ENCODE data around the gene RAB3GAP1. TPM values are rescaled to one million over a fixed set of nuclear protein-coding genes. Genes with fewer than 3 reads are reported as not detected.
"Not testable (repeated sequence)": the region's sequence is repeated elsewhere in the genome, so short reads cannot be mapped to it uniquely, and the experiment has no call there.

The RAB3GAP1 gene
- total RNA-seq, 2 experiments from 2014 or later, result 40.2 to 63.6 TPM

GRCh38 chr2:135097532-135098231 is 45.6 kb downstream of the RAB3GAP1 start:
- no TSS peak for BruUV-seq (replicated peaks)

GRCh38 chr2:135099802-135100483 is 47.9 kb downstream of the RAB3GAP1 start:
- BruUV-seq (replicated peaks), result no TSS peak
- H3K9me2 ChIP-seq (ENCODE audit: insufficient read depth, low read length), result no peaks in the 10 kb centered on the region
- no peaks in the 10 kb centered on the region for H4K20me1 ChIP-seq (ENCODE audit: insufficient read depth, low read length)
- CTCF ChIA-PET (ENCODE audit: unreplicated experiment), result no interaction called here
- TF ChIP-seq CTCF (conservative IDR thresholded peaks at IDR 0.05; ENCODE audit: low read length) (no peak), EZH2phosphoT487 (IDR thresholded peaks at IDR 0.05; ENCODE audit: borderline replicate concordance, low read depth, low read length) (no peak)
- intact Hi-C loops (cut with micrococcal nuclease; ENCODE audit: unreplicated experiment), result no loop called here
- no peaks in the 10 kb centered on the region for H3K4me1 ChIP-seq (ENCODE audit: insufficient read depth, low read length, poor library complexity, severe bottlenecking)
- no peak overlapping the region for H3K27ac ChIP-seq (ENCODE audit: low read depth, low read length, poor library complexity, severe bottlenecking)
- H3K36me3 ChIP-seq (ENCODE audit: insufficient read depth, low read length), result peaks cover 56% of the 10 kb centered on the region
- H2AFZ ChIP-seq (ENCODE audit: low read length), result no peak overlapping the region
- no peak for DNase-seq (ENCODE audit: low spot score)
- POLR2A ChIA-PET, result no interaction called here
- peaks cover 3% of the 10 kb centered on the region; the same call in 1 of the 2 replicates for H3K9me3 ChIP-seq (ENCODE audit: low read length)
- H3K79me2 ChIP-seq (ENCODE audit: insufficient read depth, low read depth, low read length), result no peaks in the 10 kb centered on the region
- H3K4me3 ChIP-seq (ENCODE audit: low read depth, low read length, poor library complexity, severe bottlenecking), result no peak overlapping the region
- H3K4me2 ChIP-seq (ENCODE audit: low read length), result no peak overlapping the region

More at GRCh38 chr2:135097532-135098231, 45.6 kb downstream of the RAB3GAP1 start:
- intact Hi-C loops (cut with micrococcal nuclease; ENCODE audit: unreplicated experiment), result no loop called here
- Histone ChIP-seq H2AFZ (ENCODE audit: low read length) (no peak overlapping the region), H3K9me2 (ENCODE audit: insufficient read depth, low read length) (no peaks in the 10 kb centered on the region), H3K79me2 (ENCODE audit: insufficient read depth, low read depth, low read length) (no peaks in the 10 kb centered on the region), H3K9me3 (ENCODE audit: low read length) (no peaks in the 10 kb centered on the region), H3K4me3 (ENCODE audit: low read depth, low read length, poor library complexity, severe bottlenecking) (no peak overlapping the region), H3K4me1 (ENCODE audit: insufficient read depth, low read length, poor library complexity, severe bottlenecking) (no peaks in the 10 kb centered on the region), H3K4me2 (ENCODE audit: low read length) (no peak overlapping the region), H4K20me1 (ENCODE audit: insufficient read depth, low read length) (no peaks in the 10 kb centered on the region), H3K36me3 (ENCODE audit: insufficient read depth, low read length) (peaks cover 64% of the 10 kb centered on the region), H3K27ac (ENCODE audit: low read depth, low read length, poor library complexity, severe bottlenecking) (no peak overlapping the region)
- no peak for DNase-seq (ENCODE audit: low spot score)
- ChIA-PET CTCF (ENCODE audit: unreplicated experiment) (no interaction called here), POLR2A (no interaction called here)
- no peak for TF ChIP-seq CTCF (conservative IDR thresholded peaks at IDR 0.05; ENCODE audit: low read length)
- TF ChIP-seq EZH2phosphoT487 (IDR thresholded peaks at IDR 0.05; ENCODE audit: borderline replicate concordance, low read depth, low read length), result no peak

- no peak overlapping the region for H3K4me2 ChIP-seq (ENCODE audit: low read length)
- no peaks in the 10 kb centered on the region for H3K79me2 ChIP-seq (ENCODE audit: insufficient read depth, low read depth, low read length)
- DNase-seq (ENCODE audit: low spot score), result no peak
- no TSS peak for BruUV-seq (replicated peaks)
- H2AFZ ChIP-seq (ENCODE audit: low read length), result no peak overlapping the region
- POLR2A ChIA-PET, result interaction anchor here (1.0 kb wide), 1 partner anchor 12 kb away, joined by 5 read pairs; no protein-coding TSS in a partner anchor
- H3K9me2 ChIP-seq (ENCODE audit: insufficient read depth, low read length), result no peaks in the 10 kb centered on the region
- H3K27ac ChIP-seq (ENCODE audit: low read depth, low read length, poor library complexity, severe bottlenecking), result no peak overlapping the region
- H3K36me3 ChIP-seq (ENCODE audit: insufficient read depth, low read length), result peaks cover 43% of the 10 kb centered on the region
- intact Hi-C loops (cut with micrococcal nuclease; ENCODE audit: unreplicated experiment), result no loop called here
- H3K4me1 ChIP-seq (ENCODE audit: insufficient read depth, low read length, poor library complexity, severe bottlenecking), result no peaks in the 10 kb centered on the region
- peaks cover 7% of the 10 kb centered on the region; the same call in 1 of the 2 replicates for H3K9me3 ChIP-seq (ENCODE audit: low read length)
- no peak overlapping the region for H3K4me3 ChIP-seq (ENCODE audit: low read depth, low read length, poor library complexity, severe bottlenecking)
- TF ChIP-seq EZH2phosphoT487 (IDR thresholded peaks at IDR 0.05; ENCODE audit: borderline replicate concordance, low read depth, low read length) (no peak), CTCF (conservative IDR thresholded peaks at IDR 0.05; ENCODE audit: low read length) (no peak)
- CTCF ChIA-PET (ENCODE audit: unreplicated experiment), result no interaction called here
- no peaks in the 10 kb centered on the region for H4K20me1 ChIP-seq (ENCODE audit: insufficient read depth, low read length)
Observed at GRCh38 chr2:135103843-135104242, 51.8 kb downstream of the RAB3GAP1 start.

- H3K79me2 ChIP-seq (ENCODE audit: insufficient read depth, low read depth, low read length); DNase-seq (ENCODE audit: low spot score); intact Hi-C loops (cut with micrococcal nuclease; ENCODE audit: unreplicated experiment); H3K27ac ChIP-seq (ENCODE audit: low read depth, low read length, poor library complexity, severe bottlenecking); H3K4me1 ChIP-seq (ENCODE audit: insufficient read depth, low read length, poor library complexity, severe bottlenecking); H2AFZ ChIP-seq (ENCODE audit: low read length); CTCF ChIA-PET (ENCODE audit: unreplicated experiment); H3K9me3 ChIP-seq (ENCODE audit: low read length); H4K20me1 ChIP-seq (ENCODE audit: insufficient read depth, low read length); POLR2A ChIA-PET; BruUV-seq (replicated peaks); H3K4me2 ChIP-seq (ENCODE audit: low read length); H3K4me3 ChIP-seq (ENCODE audit: low read depth, low read length, poor library complexity, severe bottlenecking); H3K9me2 ChIP-seq (ENCODE audit: insufficient read depth, low read length): not testable (repeated sequence)
- peaks cover 35% of the 10 kb centered on the region for H3K36me3 ChIP-seq (ENCODE audit: insufficient read depth, low read length)
Observed at GRCh38 chr2:135105513-135106316, 53.6 kb downstream of the RAB3GAP1 start.
